Embryonic facial prominence (tissue), 1 donor: ENCODE results near the gene CORO1C.
"Not testable (repeated sequence)": the region's sequence is repeated elsewhere in the genome, so short reads cannot be mapped to it uniquely, and the experiment has no call there.

Source experiments
- DNase-seq: peaks from one replicate; pipeline ENCODE4 v3.0.0-alpha.2; 2016; ENCODE audit errors: extremely low spot score

CORO1C gene

GRCh38 chr12:108634341-108634751, 97.0 kb downstream of the CORO1C start:
- DNase-seq, result no peak

- no peak for DNase-seq
These were observed 97.6 kb downstream of the CORO1C start, which contains the start of gene SELPLG for GRCh38 chr12:108633534-108634248. Gene SELPLG, minus strand, starts transcription at chr12:108633894. Its CDS starts 9,587 bp downstream, at chr12:108624307.

- DNase-seq, result no peak
These were observed 98.2 kb downstream of the CORO1C start for GRCh38 chr12:108633081-108633533.

- not testable (repeated sequence) for DNase-seq
These were observed 100.1 kb downstream of the CORO1C start for GRCh38 chr12:108631261-108631660.

- no peak for DNase-seq
These were observed 100.7 kb downstream of the CORO1C start for GRCh38 chr12:108630481-108631207.

- DNase-seq, result no peak
These were observed 101.4 kb downstream of the CORO1C start for GRCh38 chr12:108629824-108630476.

- DNase-seq, result no peak
These were observed 102.2 kb downstream of the CORO1C start for GRCh38 chr12:108629151-108629550.

- no peak for DNase-seq
These were observed 104.0 kb downstream of the CORO1C start for GRCh38 chr12:108627134-108627920.

- DNase-seq, result no peak
These were observed 106.1 kb downstream of the CORO1C start for GRCh38 chr12:108625228-108625627.

- no peak for DNase-seq
These were observed 107.7 kb downstream of the CORO1C start for GRCh38 chr12:108623577-108623976.

GRCh38 chr12:108622921-108623514, 108.3 kb downstream of the CORO1C start:
- no peak for DNase-seq

- DNase-seq, result no peak
These were observed 108.9 kb downstream of the CORO1C start for GRCh38 chr12:108622421-108622820.

- no peak for DNase-seq
These were observed 110.2 kb downstream of the CORO1C start for GRCh38 chr12:108621161-108621560.

GRCh38 chr12:108620236-108620879, 111.0 kb downstream of the CORO1C start:
- DNase-seq, result no peak

- no peak for DNase-seq
These were observed 111.8 kb downstream of the CORO1C start for GRCh38 chr12:108619369-108620160.

GRCh38 chr12:108618953-108619274, 112.4 kb downstream of the CORO1C start:
- DNase-seq, result not testable (repeated sequence)

- peak; percentile 70 for DNase-seq
These were observed 113.0 kb downstream of the CORO1C start for GRCh38 chr12:108618079-108618952.

- no peak for DNase-seq
These were observed 114.1 kb downstream of the CORO1C start for GRCh38 chr12:108616941-108617858.
